Endothelial cell of umbilical vein (primary cell): ENCODE data around the gene OVCH1.

Experiments used
- EZH2 ChIP-seq: IDR thresholded peaks from 2 replicates; pipeline ENCODE4 v1.6.1; 2012; ENCODE audit warnings: borderline replicate concordance, low read depth, mild to moderate bottlenecking, moderate library complexity, low read length, inconsistent platforms; ENCODE audit not compliant: severe bottlenecking
- GATA2 ChIP-seq: IDR thresholded peaks from 2 replicates; pipeline ENCODE4 v1.7.0; 2011; ENCODE audit warnings: low read depth, mild to moderate bottlenecking, moderate library complexity, mixed read lengths, low read length; ENCODE audit not compliant: insufficient read length, insufficient read depth
- JUN ChIP-seq: IDR thresholded peaks from 2 replicates; pipeline ENCODE4 v1.6.1; 2011; ENCODE audit warnings: borderline replicate concordance, low read depth; ENCODE audit not compliant: insufficient read length, insufficient read depth
- MYC ChIP-seq: IDR thresholded peaks from one replicate; pipeline ENCODE4 v1.6.1; 2011; ENCODE audit warnings: mild to moderate bottlenecking, low read depth, low read length
- POLR2A ChIP-seq: IDR thresholded peaks from 2 replicates; pipeline ENCODE4 v1.6.1; 2012; ENCODE audit warnings: low read depth, mild to moderate bottlenecking, control low read depth, low read length
- POLR2AphosphoS5 ChIP-seq: IDR thresholded peaks from 2 replicates; pipeline ENCODE4 v1.6.1; 2012; ENCODE audit warnings: low read depth, mild to moderate bottlenecking, control low read depth, low read length, moderate library complexity; ENCODE audit not compliant: insufficient read depth
- TF ChIP-seq, protein P1 (sequence below), 2 donors: IDR thresholded peaks; 1 replicate in 1 of 2; 2 replicates in 1 of 2; pipeline ENCODE4 v1.5.1; 2011; ENCODE audit warnings: low read length in 2 of 2, mild to moderate bottlenecking in 2 of 2, moderate library complexity in 2 of 2, control low read depth in 1 of 2, inconsistent platforms in 1 of 2, low read depth in 1 of 2; ENCODE audit not compliant: insufficient read depth in 1 of 2; ENCODE audit errors: extremely low read depth in 1 of 2
- TF ChIP-seq, protein P2 (sequence below): IDR thresholded peaks from 2 replicates; pipeline ENCODE4 v1.6.1; 2011; ENCODE audit not compliant: insufficient read depth, insufficient read length

DNA sequence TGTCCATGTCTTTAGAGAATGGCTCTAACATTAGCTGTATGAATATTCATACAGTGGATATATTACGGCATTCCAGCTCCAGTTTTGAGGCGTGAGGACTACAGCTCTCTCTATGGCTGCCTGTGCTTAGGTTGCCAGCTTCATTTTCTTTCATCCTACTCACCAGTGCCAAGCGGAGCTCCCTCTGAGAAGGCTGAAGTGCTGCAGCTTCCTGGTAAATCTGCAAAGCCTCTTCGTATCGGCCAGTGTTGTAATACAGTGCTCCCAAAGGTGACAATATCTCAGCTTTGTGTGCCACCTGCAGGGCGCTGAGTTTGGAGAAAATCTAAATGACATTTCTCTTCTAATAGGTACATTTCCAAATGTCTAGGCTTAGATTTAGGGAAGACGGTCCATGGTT, 19.8 kb upstream of the OVCH1 start:
- TF ChIP-seq EZH2 (no peak), JUN (no peak), MYC (no peak), POLR2AphosphoS5 (no peak), POLR2A (no peak), GATA2 (no peak)
- TF ChIP-seq, protein P1, sequence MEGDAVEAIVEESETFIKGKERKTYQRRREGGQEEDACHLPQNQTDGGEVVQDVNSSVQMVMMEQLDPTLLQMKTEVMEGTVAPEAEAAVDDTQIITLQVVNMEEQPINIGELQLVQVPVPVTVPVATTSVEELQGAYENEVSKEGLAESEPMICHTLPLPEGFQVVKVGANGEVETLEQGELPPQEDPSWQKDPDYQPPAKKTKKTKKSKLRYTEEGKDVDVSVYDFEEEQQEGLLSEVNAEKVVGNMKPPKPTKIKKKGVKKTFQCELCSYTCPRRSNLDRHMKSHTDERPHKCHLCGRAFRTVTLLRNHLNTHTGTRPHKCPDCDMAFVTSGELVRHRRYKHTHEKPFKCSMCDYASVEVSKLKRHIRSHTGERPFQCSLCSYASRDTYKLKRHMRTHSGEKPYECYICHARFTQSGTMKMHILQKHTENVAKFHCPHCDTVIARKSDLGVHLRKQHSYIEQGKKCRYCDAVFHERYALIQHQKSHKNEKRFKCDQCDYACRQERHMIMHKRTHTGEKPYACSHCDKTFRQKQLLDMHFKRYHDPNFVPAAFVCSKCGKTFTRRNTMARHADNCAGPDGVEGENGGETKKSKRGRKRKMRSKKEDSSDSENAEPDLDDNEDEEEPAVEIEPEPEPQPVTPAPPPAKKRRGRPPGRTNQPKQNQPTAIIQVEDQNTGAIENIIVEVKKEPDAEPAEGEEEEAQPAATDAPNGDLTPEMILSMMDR (IDR thresholded peaks at IDR 0.05; ENCODE audit: extremely low read depth in 1 of 2, insufficient read depth in 1 of 2, low read depth in 1 of 2, low read length in 2 of 2): no peak
- TF ChIP-seq, protein P2, sequence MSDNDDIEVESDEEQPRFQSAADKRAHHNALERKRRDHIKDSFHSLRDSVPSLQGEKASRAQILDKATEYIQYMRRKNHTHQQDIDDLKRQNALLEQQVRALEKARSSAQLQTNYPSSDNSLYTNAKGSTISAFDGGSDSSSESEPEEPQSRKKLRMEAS: no peak
